ENCODE results near the gene NDFIP2. TPM values are rescaled to one million over a fixed set of nuclear protein-coding genes. Genes with fewer than 3 reads are reported as not detected.

NDFIP2 gene
- total RNA-seq, 1 experiment from 2014 or later, result 29.6 TPM

DNA sequence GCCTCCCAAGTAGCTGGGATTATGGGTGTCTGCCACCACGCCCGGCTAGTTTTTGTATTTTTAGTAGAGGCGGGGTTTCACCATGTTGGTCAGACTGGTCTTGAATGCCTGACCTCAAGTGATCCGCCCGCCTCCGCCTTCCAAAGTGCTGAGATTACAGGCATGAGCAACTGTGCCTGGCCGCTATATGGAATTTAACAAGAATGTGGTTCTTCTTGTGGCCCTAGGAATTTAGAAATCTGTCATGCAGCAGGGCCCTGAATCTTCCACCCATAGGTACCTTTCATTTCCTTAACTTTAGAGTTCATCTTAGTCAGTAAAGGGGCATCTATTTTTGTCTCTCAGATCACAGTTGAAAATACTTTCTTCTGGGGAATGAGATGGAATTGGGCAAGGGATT is 25.6 kb upstream of the NDFIP2 start:
- ATAC-seq (no peak), DNase-seq (ENCODE audit: low read depth, low spot score) (no peak)
- no peak overlapping the region for H3K4me3 ChIP-seq (ENCODE audit: low read depth in 2 of 2, low read length in 2 of 2)
- POLR2A ChIA-PET, result no interaction called here
- no peaks in the 10 kb centered on the region for H3K4me1 ChIP-seq (ENCODE audit: control insufficient read depth, insufficient read depth, low read length)
- no peaks in the 10 kb centered on the region; the same call in 1 of the 2 replicates for H3K27me3 ChIP-seq (ENCODE audit: control insufficient read depth, insufficient read depth, low read length)
- CTCF ChIA-PET, result no interaction called here
- TF ChIP-seq TCF7L2 (IDR thresholded peaks at IDR 0.05; ENCODE audit: low read depth, low read length), result no peak
- no peak for TF ChIP-seq POLR2AphosphoS5 (IDR thresholded peaks at IDR 0.05; ENCODE audit: low read depth, low read length)
- TF ChIP-seq SIN3A (IDR thresholded peaks at IDR 0.05; ENCODE audit: borderline replicate concordance, insufficient read depth, low read depth, low read length), result no peak
- TF ChIP-seq, protein P1, sequence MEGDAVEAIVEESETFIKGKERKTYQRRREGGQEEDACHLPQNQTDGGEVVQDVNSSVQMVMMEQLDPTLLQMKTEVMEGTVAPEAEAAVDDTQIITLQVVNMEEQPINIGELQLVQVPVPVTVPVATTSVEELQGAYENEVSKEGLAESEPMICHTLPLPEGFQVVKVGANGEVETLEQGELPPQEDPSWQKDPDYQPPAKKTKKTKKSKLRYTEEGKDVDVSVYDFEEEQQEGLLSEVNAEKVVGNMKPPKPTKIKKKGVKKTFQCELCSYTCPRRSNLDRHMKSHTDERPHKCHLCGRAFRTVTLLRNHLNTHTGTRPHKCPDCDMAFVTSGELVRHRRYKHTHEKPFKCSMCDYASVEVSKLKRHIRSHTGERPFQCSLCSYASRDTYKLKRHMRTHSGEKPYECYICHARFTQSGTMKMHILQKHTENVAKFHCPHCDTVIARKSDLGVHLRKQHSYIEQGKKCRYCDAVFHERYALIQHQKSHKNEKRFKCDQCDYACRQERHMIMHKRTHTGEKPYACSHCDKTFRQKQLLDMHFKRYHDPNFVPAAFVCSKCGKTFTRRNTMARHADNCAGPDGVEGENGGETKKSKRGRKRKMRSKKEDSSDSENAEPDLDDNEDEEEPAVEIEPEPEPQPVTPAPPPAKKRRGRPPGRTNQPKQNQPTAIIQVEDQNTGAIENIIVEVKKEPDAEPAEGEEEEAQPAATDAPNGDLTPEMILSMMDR (IDR thresholded peaks at IDR 0.05), result no peak
- TF ChIP-seq, protein P2, sequence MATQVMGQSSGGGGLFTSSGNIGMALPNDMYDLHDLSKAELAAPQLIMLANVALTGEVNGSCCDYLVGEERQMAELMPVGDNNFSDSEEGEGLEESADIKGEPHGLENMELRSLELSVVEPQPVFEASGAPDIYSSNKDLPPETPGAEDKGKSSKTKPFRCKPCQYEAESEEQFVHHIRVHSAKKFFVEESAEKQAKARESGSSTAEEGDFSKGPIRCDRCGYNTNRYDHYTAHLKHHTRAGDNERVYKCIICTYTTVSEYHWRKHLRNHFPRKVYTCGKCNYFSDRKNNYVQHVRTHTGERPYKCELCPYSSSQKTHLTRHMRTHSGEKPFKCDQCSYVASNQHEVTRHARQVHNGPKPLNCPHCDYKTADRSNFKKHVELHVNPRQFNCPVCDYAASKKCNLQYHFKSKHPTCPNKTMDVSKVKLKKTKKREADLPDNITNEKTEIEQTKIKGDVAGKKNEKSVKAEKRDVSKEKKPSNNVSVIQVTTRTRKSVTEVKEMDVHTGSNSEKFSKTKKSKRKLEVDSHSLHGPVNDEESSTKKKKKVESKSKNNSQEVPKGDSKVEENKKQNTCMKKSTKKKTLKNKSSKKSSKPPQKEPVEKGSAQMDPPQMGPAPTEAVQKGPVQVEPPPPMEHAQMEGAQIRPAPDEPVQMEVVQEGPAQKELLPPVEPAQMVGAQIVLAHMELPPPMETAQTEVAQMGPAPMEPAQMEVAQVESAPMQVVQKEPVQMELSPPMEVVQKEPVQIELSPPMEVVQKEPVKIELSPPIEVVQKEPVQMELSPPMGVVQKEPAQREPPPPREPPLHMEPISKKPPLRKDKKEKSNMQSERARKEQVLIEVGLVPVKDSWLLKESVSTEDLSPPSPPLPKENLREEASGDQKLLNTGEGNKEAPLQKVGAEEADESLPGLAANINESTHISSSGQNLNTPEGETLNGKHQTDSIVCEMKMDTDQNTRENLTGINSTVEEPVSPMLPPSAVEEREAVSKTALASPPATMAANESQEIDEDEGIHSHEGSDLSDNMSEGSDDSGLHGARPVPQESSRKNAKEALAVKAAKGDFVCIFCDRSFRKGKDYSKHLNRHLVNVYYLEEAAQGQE (IDR thresholded peaks at IDR 0.05; ENCODE audit: insufficient read depth in 1 of 2, low read depth in 2 of 2, low read length in 1 of 2), result no peak
- H3K27ac ChIP-seq (ENCODE audit: low read length), result no peak overlapping the region
- no TSS peak for BruUV-seq (replicated peaks)
- in situ Hi-C loops (cut with HindIII; ENCODE audit: low pct_unique_long_range_greater_than_20kb, low sequenced_read_pairs), result no loop called here
- no peaks in the 10 kb centered on the region for H3K36me3 ChIP-seq (ENCODE audit: control insufficient read depth, insufficient read depth, low read length)
- no peaks in the 10 kb centered on the region for H3K9me3 ChIP-seq (ENCODE audit: control insufficient read depth, insufficient read depth, low read depth, low read length)
- intact Hi-C loops (cut with micrococcal nuclease; ENCODE audit: unreplicated experiment), result no loop called here

DNA sequence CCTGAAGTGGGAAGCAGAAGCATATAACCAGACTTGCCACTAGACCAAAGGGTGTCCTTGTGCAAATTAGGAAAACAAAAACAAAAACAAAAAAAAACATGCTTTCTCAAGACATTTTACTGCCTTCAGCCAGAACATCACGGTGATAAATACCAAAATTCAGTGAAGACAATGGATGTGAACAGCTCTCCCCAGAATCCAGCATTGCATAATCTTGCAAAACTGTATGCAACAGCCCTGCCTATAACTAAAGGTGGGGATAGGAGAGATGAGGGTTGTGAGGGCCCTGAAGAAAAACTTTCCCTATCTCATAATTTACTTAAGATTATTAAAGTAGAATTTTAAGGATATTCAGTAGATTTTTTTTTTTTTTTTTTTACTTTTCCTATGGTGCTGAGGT is 24.9 kb upstream of the NDFIP2 start:
- CTCF ChIA-PET, result no interaction called here
- ATAC-seq (no peak), DNase-seq (ENCODE audit: low read depth, low spot score) (no peak)
- Histone ChIP-seq H3K27me3 (ENCODE audit: control insufficient read depth, insufficient read depth, low read length) (no peaks in the 10 kb centered on the region; the same call in 1 of the 2 replicates), H3K4me1 (ENCODE audit: control insufficient read depth, insufficient read depth, low read length) (no peaks in the 10 kb centered on the region), H3K36me3 (ENCODE audit: control insufficient read depth, insufficient read depth, low read length) (no peaks in the 10 kb centered on the region), H3K27ac (ENCODE audit: low read length) (no peak overlapping the region), H3K9me3 (ENCODE audit: control insufficient read depth, insufficient read depth, low read depth, low read length) (no peaks in the 10 kb centered on the region), H3K4me3 (ENCODE audit: low read depth in 2 of 2, low read length in 2 of 2) (no peak overlapping the region)
- BruUV-seq (replicated peaks), result no TSS peak
- TF ChIP-seq SIN3A (IDR thresholded peaks at IDR 0.05; ENCODE audit: borderline replicate concordance, insufficient read depth, low read depth, low read length), result no peak
- TF ChIP-seq POLR2AphosphoS5 (IDR thresholded peaks at IDR 0.05; ENCODE audit: low read depth, low read length), result no peak
- TF ChIP-seq, protein P1 (IDR thresholded peaks at IDR 0.05), result no peak
- TF ChIP-seq, protein P2 (IDR thresholded peaks at IDR 0.05; ENCODE audit: insufficient read depth in 1 of 2, low read depth in 2 of 2, low read length in 1 of 2), result no peak
- POLR2A ChIA-PET, result no interaction called here
- intact Hi-C loops (cut with micrococcal nuclease; ENCODE audit: unreplicated experiment), result no loop called here
- in situ Hi-C loops (cut with HindIII; ENCODE audit: low pct_unique_long_range_greater_than_20kb, low sequenced_read_pairs), result no loop called here

All from Panc1 (cell line).